Transverse colon (tissue), 4 donors: ENCODE results near the gene EDEM1. TPM values are rescaled to one million over a fixed set of nuclear protein-coding genes. Genes with fewer than 3 reads are reported as not detected.
"Not testable (repeated sequence)": the region's sequence is repeated elsewhere in the genome, so short reads cannot be mapped to it uniquely, and the experiment has no call there.

ENCODE experiments used
- DNase-seq: peaks from one replicate; pipeline ENCODE4 v3.0.0-alpha.2; 2019
- H3K27ac ChIP-seq, 4 donors: fragments of 200-600 bp; sonication (generic); 2 replicates each; pipeline ENCODE4 v1.5.1; 2016 to 2018; ENCODE audit warnings: inconsistent platforms in 4 of 4
- H3K27me3 ChIP-seq: fragments of 200-600 bp; sonication (generic); 2 replicates; pipeline ENCODE4 v1.5.1; 2017; ENCODE audit warnings: inconsistent platforms
- H3K36me3 ChIP-seq, 4 donors: fragments of 200-600 bp; sonication (generic); 2 replicates each; pipeline ENCODE4 v1.5.1; 2017 to 2019; ENCODE audit warnings: inconsistent platforms in 4 of 4
- H3K4me1 ChIP-seq, 4 donors: fragments of 200-600 bp; sonication (generic); 2 replicates each; pipeline ENCODE4 v1.5.1; 2017 to 2020; ENCODE audit warnings: inconsistent platforms in 4 of 4
- H3K4me3 ChIP-seq, 4 donors: fragments of 200-600 bp; sonication (generic); 1 replicate in 1 of 4; 2 replicates in 3 of 4; pipeline versions ENCODE4 v1.5.1 to v1.6.1; 2017 to 2019; ENCODE audit warnings: inconsistent platforms in 4 of 4
- H3K9me3 ChIP-seq, 2 donors: fragments of 200-600 bp; sonication (generic); 2 replicates each; pipeline ENCODE4 v1.5.1; 2017 to 2019; ENCODE audit warnings: inconsistent platforms in 2 of 2
- CTCF ChIP-seq, 5 experiments: fragments of 200-600 bp in 3 of 5; fragments of 450-650 bp in 2 of 5; sonication (generic) in 3 of 5; IDR thresholded peaks; 1 replicate in 2 of 5; 2 replicates in 3 of 5; pipeline ENCODE4 v1.5.1; 2016 to 2017; ENCODE audit warnings: antibody characterized with exemption in 5 of 5, inconsistent platforms in 3 of 5, mild to moderate bottlenecking in 2 of 5, moderate library complexity in 1 of 5
- EP300 ChIP-seq: sonication (generic); formaldehyde crosslinking; IDR thresholded peaks from one replicate; pipeline ENCODE4 v1.6.1; 2017; ENCODE audit warnings: antibody characterized with exemption, low read depth
- POLR2A ChIP-seq: fragments of 450-650 bp; IDR thresholded peaks from one replicate; pipeline ENCODE4 v1.6.1; 2016; ENCODE audit warnings: antibody characterized with exemption, mild to moderate bottlenecking, moderate library complexity
- POLR2AphosphoS5 ChIP-seq, 3 donors: sonication (generic); formaldehyde crosslinking; IDR thresholded peaks; one replicate each; pipeline ENCODE4 v1.6.1; 2016; ENCODE audit warnings: antibody characterized with exemption in 3 of 3
- WGBS, 2 donors: methylation state at CpG; one replicate each; pipeline ENCODE4 v1.1.5; 2018; ENCODE audit warnings: low coverage in 1 of 2; 5-methylcytosine and 5-hydroxymethylcytosine counted together
- in situ Hi-C, 4 donors: fragments of 200-750 bp; cut with MboI; loops; one replicate each; pipeline versions ENCODE4 v1.15.0 to v1.15.1; 2017; ENCODE audit warnings: low sequenced_read_pairs in 3 of 4, low pct_ligation_motif_present in 1 of 4, low pct_unique_long_range_greater_than_20kb in 1 of 4
- intact Hi-C: fragments of 100-400 bp; cut with DNase I; formaldehyde crosslinking; loops from one replicate; pipeline ENCODE4 v1.15.1; 2023; ENCODE audit warnings: low total_unique reads
- total RNA-seq, 4 donors: library from RNA; depleted of rRNA; stranded (reverse); fragments of >200 nt; gene quantifications; one replicate each; pipeline ENCODE4 v1.1.0, GENCODE V29; 2016

Gene EDEM1
- total RNA-seq, 4 donors from 2014 or later = 27.3 to 312 (median 42.3) TPM

- TF ChIP-seq CTCF (IDR thresholded peaks at IDR 0.05) = no peak
- no peak for TF ChIP-seq EP300
- TF ChIP-seq POLR2A = no peak
- Histone ChIP-seq H3K27me3 (no peaks in the 10 kb centered on the region), H3K4me1 (peaks cover 11 to 50% (median 19%) of the 10 kb centered on the region in 4 donors), H3K4me3 (no peak overlapping the region), H3K9me3 (no peaks in the 10 kb centered on the region), H3K27ac (no peak overlapping the region), H3K36me3 (no peaks in the 10 kb centered on the region)
- DNase-seq = no peak
- intact Hi-C loops = no loop called here
- WGBS, 2 donors = 84 to 88% methylated on average over 3 to 4 of the region's 4 CpGs
- in situ Hi-C loops = no loop called here
Measured at GRCh38 chr3:5141760-5142159, 45.7 kb upstream of the EDEM1 start.

DNA sequence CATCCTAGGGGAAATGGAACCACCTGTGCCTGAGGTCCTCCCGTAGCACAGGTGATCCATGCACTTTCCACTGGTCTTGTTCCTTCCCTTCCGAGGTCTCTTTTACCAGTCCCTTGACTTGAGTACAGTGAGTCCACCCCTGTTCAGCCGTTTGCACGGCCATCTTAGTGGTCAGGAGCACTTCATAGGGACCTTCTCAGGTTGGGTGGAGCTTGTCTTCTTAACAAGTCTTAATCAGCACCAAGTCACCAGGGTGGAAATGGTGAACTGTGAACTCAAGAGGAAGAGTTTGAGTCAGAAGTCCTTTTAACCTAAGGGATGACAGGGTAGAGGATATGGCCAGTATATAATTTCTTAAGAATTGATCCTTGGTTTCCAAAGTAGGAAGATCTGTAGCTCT lies 44.0 kb upstream of the EDEM1 start:
- H3K4me1 ChIP-seq = peaks cover 3 to 37% (median 12%) of the 10 kb centered on the region in 4 donors
- no peak overlapping the region for H3K4me3 ChIP-seq
- no peak for DNase-seq
- H3K9me3 ChIP-seq = no peaks in the 10 kb centered on the region
- in situ Hi-C loops (no loop called here), intact Hi-C loops (no loop called here)
- no peaks in the 10 kb centered on the region for H3K27me3 ChIP-seq
- no peaks in the 10 kb centered on the region for H3K36me3 ChIP-seq
- TF ChIP-seq EP300 = no peak
- no peak for TF ChIP-seq POLR2A
- TF ChIP-seq CTCF (IDR thresholded peaks at IDR 0.05) = no peak
- no peak for TF ChIP-seq POLR2AphosphoS5 (IDR thresholded peaks at IDR 0.05)
- WGBS, 2 donors = 80 to 100% methylated on average over 1 to 4 of the region's 4 CpGs
- H3K27ac ChIP-seq = no peak overlapping the region

- intact Hi-C loops = no loop called here
- no peak for TF ChIP-seq POLR2A
- no peak for TF ChIP-seq CTCF (IDR thresholded peaks at IDR 0.05)
- TF ChIP-seq EP300 = no peak
- TF ChIP-seq POLR2AphosphoS5 (IDR thresholded peaks at IDR 0.05) = no peak
- no peak for DNase-seq
- 56 to 67% methylated on average over 3 to 5 of the region's 5 CpGs for WGBS, 2 donors
- Histone ChIP-seq H3K9me3 (no peaks in the 10 kb centered on the region), H3K27me3 (no peaks in the 10 kb centered on the region), H3K4me3 (no peak overlapping the region), H3K36me3 (no peaks in the 10 kb centered on the region), H3K4me1 (peaks cover 0 to 33% (median 4%) of the 10 kb centered on the region in 4 donors), H3K27ac (no peak overlapping the region)
- in situ Hi-C loops = no loop called here
Measured at GRCh38 chr3:5144316-5144994, 43.1 kb upstream of the EDEM1 start.

DNA sequence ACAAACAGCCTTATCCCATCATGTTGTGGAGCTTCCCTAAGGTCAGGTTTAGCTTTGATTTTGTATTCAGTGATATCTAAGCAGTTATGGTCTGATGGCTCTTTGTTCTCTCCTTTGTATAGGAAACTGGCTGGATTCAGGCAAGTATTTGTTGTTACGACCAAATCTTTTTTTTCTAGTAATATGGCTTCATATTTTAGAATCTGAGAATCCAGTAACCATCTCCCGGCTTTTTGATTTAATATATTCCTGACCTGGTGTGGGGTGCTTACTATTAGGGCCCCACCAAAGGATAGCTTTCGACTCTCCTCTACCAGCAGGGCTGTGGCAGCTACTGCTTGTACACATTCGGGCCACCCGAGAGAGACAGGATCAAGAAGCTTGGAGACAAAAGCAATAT lies 42.4 kb upstream of the EDEM1 start:
- H3K9me3 ChIP-seq = no peaks in the 10 kb centered on the region
- H3K4me1 ChIP-seq = peaks cover 0 to 26% (median under 1%) of the 10 kb centered on the region in 4 donors
- H3K27ac ChIP-seq = no peak overlapping the region
- intact Hi-C loops = no loop called here
- 87 to 100% methylated on average over 1 to 5 of the region's 5 CpGs for WGBS, 2 donors
- H3K4me3 ChIP-seq = no peak overlapping the region
- in situ Hi-C loops = no loop called here
- TF ChIP-seq POLR2A (no peak), EP300 (no peak), CTCF (IDR thresholded peaks at IDR 0.05) (no peak), POLR2AphosphoS5 (IDR thresholded peaks at IDR 0.05) (no peak)
- H3K27me3 ChIP-seq = no peaks in the 10 kb centered on the region
- no peak for DNase-seq
- H3K36me3 ChIP-seq = no peaks in the 10 kb centered on the region

- in situ Hi-C loops, intact Hi-C loops, DNase-seq, H3K27ac ChIP-seq, H3K4me3 ChIP-seq, H3K9me3 ChIP-seq, H3K27me3 ChIP-seq, H3K36me3 ChIP-seq: not testable (repeated sequence)
- 94 to 96% methylated on average over 4 to 5 of the region's 5 CpGs for WGBS, 2 donors
- H3K4me1 ChIP-seq = peaks cover 0 to 21% (median 0%) of the 10 kb centered on the region in 4 donors
Measured at GRCh38 chr3:5147152-5147551, 40.4 kb upstream of the EDEM1 start.
